Bronchial epithelial cell (primary cell): ENCODE measurements around the gene AANAT. TPM values are rescaled to one million over a fixed set of nuclear protein-coding genes. Genes with fewer than 3 reads are reported as not detected.

Source experiments
- DNase-seq: peaks from one replicate; pipeline ENCODE4 v3.0.0-alpha.2; 2010; ENCODE audit warnings: low read depth
- FAIRE-seq: peaks from 2 replicates; lab custom pipeline; 2011; peaks lifted over from hg19 to GRCh38; lab: Jason Lieb, UNC
- H3K27me3 ChIP-seq: 2 replicates; pipeline ENCODE4 v1.5.1; 2011; ENCODE audit warnings: low read length; ENCODE audit not compliant: control insufficient read depth, insufficient read depth
- H3K36me3 ChIP-seq: 2 replicates; pipeline ENCODE4 v1.5.1; 2011; ENCODE audit warnings: low read length; ENCODE audit not compliant: control insufficient read depth, insufficient read depth
- H3K4me3 ChIP-seq: 2 replicates; pipeline ENCODE4 v1.5.1; 2011; ENCODE audit warnings: mild to moderate bottlenecking, low read depth, low read length, control low read depth
- CTCF ChIP-seq: IDR thresholded peaks from 2 replicates; pipeline ENCODE4 v1.5.1; 2011; ENCODE audit warnings: mild to moderate bottlenecking, moderate library complexity, low read length, control low read depth, inconsistent platforms; ENCODE audit not compliant: insufficient read depth, severe bottlenecking
- total RNA-seq: library from RNA; depleted of rRNA; stranded (reverse); fragments of >200 nt; gene quantifications from 2 replicates; pipeline ENCODE4 v1.2.1, GENCODE V29; 2014

The AANAT gene
- total RNA-seq, 1 donor from 2014 or later = not detected

- DNase-seq (no peak), FAIRE-seq (no peak)
- TF ChIP-seq CTCF = no peak
- Histone ChIP-seq H3K4me3 (peak overlapping the region; percentile 2), H3K36me3 (no peaks in the 10 kb centered on the region), H3K27me3 (no peaks in the 10 kb centered on the region)
These were observed 15.9 kb upstream of the AANAT start for GRCh38 chr17:76451506-76451905.

- FAIRE-seq = no peak
- DNase-seq = no peak
- TF ChIP-seq CTCF = no peak
- no peaks in the 10 kb centered on the region for H3K36me3 ChIP-seq
- peak overlapping the region; percentile 81 for H3K4me3 ChIP-seq
- H3K27me3 ChIP-seq = no peaks in the 10 kb centered on the region
These were observed 15.2 kb upstream of the AANAT start for GRCh38 chr17:76452127-76452659.

- TF ChIP-seq CTCF = peak; percentile 33
- Histone ChIP-seq H3K36me3 (no peaks in the 10 kb centered on the region), H3K4me3 (peak within 1 kb of the TSS; percentile 81), H3K27me3 (no peaks in the 10 kb centered on the region)
- DNase-seq = peak; percentile 59
- FAIRE-seq = no peak
These were observed 14.6 kb upstream of the AANAT start, which contains the start of gene UBE2O for GRCh38 chr17:76452660-76453430. Gene UBE2O (minus strand): TSS chr17:76453152. CDS start chr17:76453141, 11 bp downstream.

- FAIRE-seq = no peak
- Histone ChIP-seq H3K27me3 (no peaks in the 10 kb centered on the region), H3K4me3 (no peak overlapping the region), H3K36me3 (no peaks in the 10 kb centered on the region)
- no peak for DNase-seq
- no peak for TF ChIP-seq CTCF
These were observed 14.0 kb upstream of the AANAT start for GRCh38 chr17:76453431-76453743.

GRCh38 chr17:76458580-76459490, 8.6 kb upstream of the AANAT start:
- no peaks in the 10 kb centered on the region for H3K36me3 ChIP-seq
- H3K4me3 ChIP-seq = no peak overlapping the region
- DNase-seq (peak; percentile 52), FAIRE-seq (no peak)
- H3K27me3 ChIP-seq = no peaks in the 10 kb centered on the region
- peak; percentile 86 for TF ChIP-seq CTCF
